ENCODE results near the gene ADD1. TPM values are rescaled to one million over a fixed set of nuclear protein-coding genes. Genes with fewer than 3 reads are reported as not detected.
A peak's percentile ranks its signal among the peaks of the same experiment; 100 is the strongest.

ADD1 gene
- total RNA-seq: 100 to 1,000 TPM; 305 to 351 TPM
- 100 to 1,000 TPM in 1 of 2 donors, 10 to 100 TPM in 1; 98.3 to 263 TPM for polyA plus RNA-seq
- long read RNA-seq, donor 1, full-length matches to known transcripts: 10 of 291 reads
- long read RNA-seq, donor 1, partial matches to known transcripts: 48 of 291 reads
- long read RNA-seq, donor 1, other reads (novel, unspliced or antisense): 233 of 291 reads
- long read RNA-seq, donor 2, full-length matches to known transcripts: 8 of 134 reads
- long read RNA-seq, donor 2, partial matches to known transcripts: 86 of 134 reads
- long read RNA-seq, donor 2, other reads (novel, unspliced or antisense): 40 of 134 reads

GRCh38 chr4:2843263-2843940 lies at the start of gene ADD1:
Gene ADD1, plus strand, starts transcription at chr4:2843844. Its CDS starts 32,072 bp downstream, at chr4:2875916.
- H3K27me3 ChIP-seq (ENCODE audit: control insufficient read depth in 1 of 2, insufficient read depth in 2 of 2, low read length in 1 of 2): no peaks in the 10 kb centered on the region
- peaks cover 0 to 5% of the 10 kb centered on the region in 2 donors for H3K4me1 ChIP-seq (ENCODE audit: control insufficient read depth in 1 of 2, insufficient read depth in 2 of 2, low read length in 2 of 2)
- no peaks in the 10 kb centered on the region for H3K9me3 ChIP-seq (ENCODE audit: control insufficient read depth, low read length)
- 1% methylated on average over 61 to 65 of the region's 65 CpGs for WGBS, 2 donors
- peak; percentile 99 for ATAC-seq (ENCODE audit: low FRiP score)
- peak within 1 kb of the TSS; percentile 83 to 94 for H3K4me3 ChIP-seq (ENCODE audit: low read length in 2 of 2)
- intact Hi-C loops (cut with DNase I): loop anchor here in 1 of 2 donors (5.0 kb wide), 1 partner anchor 51 kb away; the partner anchor contains the start of gene SH3BP2
- no peaks in the 10 kb centered on the region for H3K36me3 ChIP-seq (ENCODE audit: control insufficient read depth in 1 of 2, insufficient read depth in 2 of 2, low read length in 1 of 2)
- peak; percentile 93 to 97 for DNase-seq
- H3K27ac ChIP-seq (ENCODE audit: low read depth in 1 of 2, low read length in 2 of 2): peak within 1 kb of the TSS; percentile 57 to 93

- DNase-seq (peak; percentile 82 to 91), ATAC-seq (ENCODE audit: low FRiP score) (no peak)
- no peaks in the 10 kb centered on the region for H3K36me3 ChIP-seq (ENCODE audit: control insufficient read depth in 1 of 2, insufficient read depth in 2 of 2, low read length in 1 of 2)
- H3K4me3 ChIP-seq (ENCODE audit: low read length in 2 of 2): no peak overlapping the region
- no peaks in the 10 kb centered on the region for H3K27me3 ChIP-seq (ENCODE audit: control insufficient read depth in 1 of 2, insufficient read depth in 2 of 2, low read length in 1 of 2)
- no peaks in the 10 kb centered on the region for H3K4me1 ChIP-seq (ENCODE audit: control insufficient read depth in 1 of 2, insufficient read depth in 2 of 2, low read length in 2 of 2)
- H3K9me3 ChIP-seq (ENCODE audit: control insufficient read depth, low read length): no peaks in the 10 kb centered on the region
- 68 to 76% methylated on average over 11 of the region's 11 CpGs for WGBS, 2 donors
- intact Hi-C loops (cut with DNase I): loop anchor here in 1 of 2 donors (5.0 kb wide), 1 partner anchor 48 kb away; the partner anchor contains the start of gene ADD1
- no peak overlapping the region for H3K27ac ChIP-seq (ENCODE audit: low read depth in 1 of 2, low read length in 2 of 2)
Measured at GRCh38 chr4:2794486-2795299, 49.0 kb upstream of the ADD1 start.

- no peaks in the 10 kb centered on the region for H3K4me1 ChIP-seq (ENCODE audit: control insufficient read depth in 1 of 2, insufficient read depth in 2 of 2, low read length in 2 of 2)
- peak in 1 of 2 donors; percentile 74 for DNase-seq
- ATAC-seq (ENCODE audit: low FRiP score): no peak
- WGBS, 2 donors: 91% methylated on average over 17 of the region's 17 CpGs
- H3K36me3 ChIP-seq (ENCODE audit: control insufficient read depth in 1 of 2, insufficient read depth in 2 of 2, low read length in 1 of 2): no peaks in the 10 kb centered on the region
- H3K9me3 ChIP-seq (ENCODE audit: control insufficient read depth, low read length): no peaks in the 10 kb centered on the region
- H3K27me3 ChIP-seq (ENCODE audit: control insufficient read depth in 1 of 2, insufficient read depth in 2 of 2, low read length in 1 of 2): no peaks in the 10 kb centered on the region
- H3K4me3 ChIP-seq (ENCODE audit: low read length in 2 of 2): no peak overlapping the region
- no peak overlapping the region for H3K27ac ChIP-seq (ENCODE audit: low read depth in 1 of 2, low read length in 2 of 2)
- intact Hi-C loops (cut with DNase I): no loop called here
Measured at GRCh38 chr4:2795300-2795892, 48.2 kb upstream of the ADD1 start.

GRCh38 chr4:2795893-2796848 lies 47.5 kb upstream of the ADD1 start:
- no peak overlapping the region for H3K27ac ChIP-seq (ENCODE audit: low read depth in 1 of 2, low read length in 2 of 2)
- H3K4me3 ChIP-seq (ENCODE audit: low read length in 2 of 2): no peak overlapping the region
- H3K4me1 ChIP-seq (ENCODE audit: control insufficient read depth in 1 of 2, insufficient read depth in 2 of 2, low read length in 2 of 2): no peaks in the 10 kb centered on the region
- 85 to 93% methylated on average over 27 of the region's 27 CpGs for WGBS, 2 donors
- intact Hi-C loops (cut with DNase I): no loop called here
- no peaks in the 10 kb centered on the region for H3K36me3 ChIP-seq (ENCODE audit: control insufficient read depth in 1 of 2, insufficient read depth in 2 of 2, low read length in 1 of 2)
- peak; percentile 74 to 79 for DNase-seq
- no peaks in the 10 kb centered on the region for H3K27me3 ChIP-seq (ENCODE audit: control insufficient read depth in 1 of 2, insufficient read depth in 2 of 2, low read length in 1 of 2)
- no peaks in the 10 kb centered on the region for H3K9me3 ChIP-seq (ENCODE audit: control insufficient read depth, low read length)
- no peak for ATAC-seq (ENCODE audit: low FRiP score)

GRCh38 chr4:2796849-2797544 lies 46.6 kb upstream of the ADD1 start:
- no peak overlapping the region for H3K27ac ChIP-seq (ENCODE audit: low read depth in 1 of 2, low read length in 2 of 2)
- H3K36me3 ChIP-seq (ENCODE audit: control insufficient read depth in 1 of 2, insufficient read depth in 2 of 2, low read length in 1 of 2): no peaks in the 10 kb centered on the region
- H3K9me3 ChIP-seq (ENCODE audit: control insufficient read depth, low read length): no peaks in the 10 kb centered on the region
- peak in 1 of 2 donors; percentile 61 for DNase-seq
- no peaks in the 10 kb centered on the region for H3K27me3 ChIP-seq (ENCODE audit: control insufficient read depth in 1 of 2, insufficient read depth in 2 of 2, low read length in 1 of 2)
- no peaks in the 10 kb centered on the region for H3K4me1 ChIP-seq (ENCODE audit: control insufficient read depth in 1 of 2, insufficient read depth in 2 of 2, low read length in 2 of 2)
- ATAC-seq (ENCODE audit: low FRiP score): no peak
- WGBS, 2 donors: 93 to 95% methylated on average over 13 of the region's 13 CpGs
- H3K4me3 ChIP-seq (ENCODE audit: low read length in 2 of 2): no peak overlapping the region
- intact Hi-C loops (cut with DNase I): no loop called here

- Histone ChIP-seq H3K9me3 (ENCODE audit: control insufficient read depth, low read length) (no peaks in the 10 kb centered on the region), H3K4me1 (ENCODE audit: control insufficient read depth in 1 of 2, insufficient read depth in 2 of 2, low read length in 2 of 2) (no peaks in the 10 kb centered on the region), H3K36me3 (ENCODE audit: control insufficient read depth in 1 of 2, insufficient read depth in 2 of 2, low read length in 1 of 2) (no peaks in the 10 kb centered on the region), H3K27ac (ENCODE audit: low read depth in 1 of 2, low read length in 2 of 2) (no peak overlapping the region), H3K4me3 (ENCODE audit: low read length in 2 of 2) (no peak overlapping the region), H3K27me3 (ENCODE audit: control insufficient read depth in 1 of 2, insufficient read depth in 2 of 2, low read length in 1 of 2) (no peaks in the 10 kb centered on the region)
- DNase-seq (peak in 1 of 2 donors; percentile 72), ATAC-seq (ENCODE audit: low FRiP score) (no peak)
- WGBS, 2 donors: 81 to 82% methylated on average over 23 of the region's 23 CpGs
- intact Hi-C loops (cut with DNase I): no loop called here
Measured at GRCh38 chr4:2797545-2798305, 45.9 kb upstream of the ADD1 start.

Data from aorta (tissue), 5 donors.